Gastroesophageal sphincter (tissue), 4 donors: ENCODE results near the gene KDM1A. TPM values are rescaled to one million over a fixed set of nuclear protein-coding genes. Genes with fewer than 3 reads are reported as not detected.

Experiments
- ATAC-seq: fragments of 150-250 bp; one replicate; pipeline ENCODE4 v1.9.1; 2016; ENCODE audit warnings: mild to moderate bottlenecking, moderate library complexity
- H3K27ac ChIP-seq, 4 donors: fragments of 200-600 bp; sonication (generic) in 3 of 4; 1 replicate in 3 of 4; 2 replicates in 1 of 4; pipeline ENCODE4 v1.5.1; 2016 to 2019
- H3K27me3 ChIP-seq: fragments of 200-600 bp; sonication (generic); one replicate; pipeline ENCODE4 v1.5.1; 2019
- H3K36me3 ChIP-seq, 2 donors: fragments of 200-600 bp; sonication (generic); one replicate each; pipeline ENCODE4 v1.5.1; 2019; ENCODE audit warnings: control low read depth in 1 of 2
- H3K4me1 ChIP-seq, 3 donors: fragments of 200-600 bp; sonication (generic); 1 replicate in 2 of 3; 2 replicates in 1 of 3; pipeline ENCODE4 v1.5.1; 2016 to 2019; ENCODE audit warnings: control low read depth in 2 of 3
- H3K4me3 ChIP-seq, 2 donors: fragments of 200-600 bp; sonication (generic); one replicate each; pipeline ENCODE4 v1.5.1; 2019; ENCODE audit warnings: mild to moderate bottlenecking in 1 of 2, moderate library complexity in 1 of 2
- H3K9me3 ChIP-seq, 3 donors: fragments of 200-600 bp; sonication (generic); one replicate each; pipeline ENCODE4 v1.5.1; 2017 to 2019; ENCODE audit warnings: control low read depth in 2 of 3
- EP300 ChIP-seq: sonication (generic); formaldehyde crosslinking; IDR thresholded peaks from one replicate; pipeline ENCODE4 v1.6.1; 2017; ENCODE audit warnings: antibody characterized with exemption, mild to moderate bottlenecking
- POLR2A ChIP-seq, 2 donors: fragments of 450-650 bp; IDR thresholded peaks; one replicate each; pipeline ENCODE4 v1.6.1; 2017; ENCODE audit warnings: antibody characterized with exemption in 2 of 2, mild to moderate bottlenecking in 2 of 2, moderate library complexity in 1 of 2
- POLR2AphosphoS5 ChIP-seq: sonication (generic); formaldehyde crosslinking; IDR thresholded peaks from one replicate; pipeline ENCODE4 v1.6.1; 2017; ENCODE audit warnings: antibody characterized with exemption
- WGBS, 2 donors: methylation state at CpG; one replicate each; pipeline ENCODE4 v1.1.5; 2018; ENCODE audit warnings: low coverage in 1 of 2; 5-methylcytosine and 5-hydroxymethylcytosine counted together
- total RNA-seq, 4 donors: library from RNA; depleted of rRNA; stranded (reverse); fragments of >200 nt; gene quantifications; one replicate each; pipeline ENCODE4 v1.1.0, GENCODE V29; 2016
- TF ChIP-seq, protein P1 (sequence below), 4 experiments: fragments of 200-600 bp in 2 of 4; fragments of 450-650 bp in 2 of 4; sonication (generic) in 1 of 4; IDR thresholded peaks; one replicate each; pipeline ENCODE4 v1.5.1; 2017 to 2019; ENCODE audit warnings: antibody characterized with exemption in 4 of 4, mild to moderate bottlenecking in 2 of 4, moderate library complexity in 2 of 4

KDM1A gene
- total RNA-seq, 4 donors from 2014 or later: 48.9 to 62.4 (median 54.6) TPM

DNA sequence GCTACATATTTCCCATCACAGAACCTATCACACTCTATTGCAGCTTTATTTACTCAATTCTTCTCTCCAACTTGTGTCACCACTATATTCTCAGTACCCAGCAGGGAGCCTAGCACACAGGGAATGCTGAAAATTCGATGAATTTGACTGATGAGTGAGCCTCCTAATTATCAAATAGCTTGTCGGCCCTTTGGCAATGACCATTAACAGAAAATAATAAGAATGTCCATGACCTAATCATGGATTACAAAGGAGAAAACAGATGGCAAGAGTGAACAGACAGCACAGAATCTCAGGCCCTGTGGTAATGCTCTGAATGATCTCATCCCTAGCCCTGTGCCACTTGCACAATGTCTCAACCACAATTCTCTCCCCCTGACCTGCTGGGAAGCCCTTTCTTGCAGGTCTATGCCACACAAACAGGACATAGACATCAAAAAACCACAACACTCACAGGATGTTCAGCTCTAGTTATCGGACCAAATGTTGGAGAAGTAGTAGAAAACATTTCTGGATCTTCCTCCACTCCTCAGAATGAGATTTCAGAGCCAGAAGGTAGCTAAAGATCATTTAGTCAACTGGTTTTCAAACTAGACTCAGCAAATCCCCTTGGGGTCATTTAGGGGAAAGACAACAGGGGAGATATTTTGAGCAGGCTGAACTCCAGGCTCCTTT lies 80.9 kb downstream of the KDM1A start:
- peak overlapping the region; percentile 34 to 69 (median 60) for H3K27ac ChIP-seq
- no peaks in the 10 kb centered on the region for H3K27me3 ChIP-seq
- H3K36me3 ChIP-seq: no peaks in the 10 kb centered on the region
- H3K4me1 ChIP-seq: peaks cover 21 to 58% (median 32%) of the 10 kb centered on the region in 3 donors
- ATAC-seq: peak; percentile 86
- TF ChIP-seq, protein P1, sequence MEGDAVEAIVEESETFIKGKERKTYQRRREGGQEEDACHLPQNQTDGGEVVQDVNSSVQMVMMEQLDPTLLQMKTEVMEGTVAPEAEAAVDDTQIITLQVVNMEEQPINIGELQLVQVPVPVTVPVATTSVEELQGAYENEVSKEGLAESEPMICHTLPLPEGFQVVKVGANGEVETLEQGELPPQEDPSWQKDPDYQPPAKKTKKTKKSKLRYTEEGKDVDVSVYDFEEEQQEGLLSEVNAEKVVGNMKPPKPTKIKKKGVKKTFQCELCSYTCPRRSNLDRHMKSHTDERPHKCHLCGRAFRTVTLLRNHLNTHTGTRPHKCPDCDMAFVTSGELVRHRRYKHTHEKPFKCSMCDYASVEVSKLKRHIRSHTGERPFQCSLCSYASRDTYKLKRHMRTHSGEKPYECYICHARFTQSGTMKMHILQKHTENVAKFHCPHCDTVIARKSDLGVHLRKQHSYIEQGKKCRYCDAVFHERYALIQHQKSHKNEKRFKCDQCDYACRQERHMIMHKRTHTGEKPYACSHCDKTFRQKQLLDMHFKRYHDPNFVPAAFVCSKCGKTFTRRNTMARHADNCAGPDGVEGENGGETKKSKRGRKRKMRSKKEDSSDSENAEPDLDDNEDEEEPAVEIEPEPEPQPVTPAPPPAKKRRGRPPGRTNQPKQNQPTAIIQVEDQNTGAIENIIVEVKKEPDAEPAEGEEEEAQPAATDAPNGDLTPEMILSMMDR (IDR thresholded peaks at IDR 0.05): peak in 1 of 4 experiments; percentile 34
- TF ChIP-seq EP300 (no peak), POLR2AphosphoS5 (peak; percentile 55)
- 45 to 60% methylated on average over 1 to 3 of the region's 3 CpGs for WGBS, 2 donors
- no peak overlapping the region for H3K4me3 ChIP-seq
- H3K9me3 ChIP-seq: no peaks in the 10 kb centered on the region

DNA sequence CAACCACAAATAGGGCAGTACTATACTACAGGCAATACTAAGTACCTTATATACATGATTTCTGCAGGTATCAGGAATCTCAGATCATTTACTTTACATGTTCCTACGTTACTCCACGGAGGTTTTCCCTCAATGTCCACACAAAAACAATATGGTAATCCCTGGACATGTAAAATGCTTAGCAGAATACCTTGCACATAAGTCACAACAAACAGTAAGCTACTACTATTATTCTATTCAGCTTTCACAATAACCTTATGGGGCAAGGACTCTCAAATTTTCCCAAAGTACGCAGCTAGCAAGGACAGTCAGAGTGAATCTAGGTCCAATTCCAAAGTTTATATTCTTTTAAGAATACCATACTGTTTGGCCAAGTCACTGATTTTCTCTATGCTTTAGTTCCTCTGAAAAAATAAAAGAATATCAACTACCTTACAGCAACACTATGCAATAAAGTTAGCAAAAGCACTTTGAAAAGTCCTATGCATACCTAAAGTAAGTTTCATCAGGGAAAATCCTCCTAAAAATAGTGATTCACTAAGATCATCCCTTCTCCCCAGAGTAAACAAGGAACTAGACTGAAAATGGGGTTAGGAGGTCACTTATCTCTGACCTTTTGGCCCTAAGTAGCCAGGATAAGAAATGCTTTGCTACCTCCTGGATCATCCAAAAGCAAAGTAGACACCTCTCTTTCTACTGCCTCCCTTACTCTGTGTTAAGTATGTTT lies 82.0 kb downstream of the KDM1A start:
- Histone ChIP-seq H3K9me3 (no peaks in the 10 kb centered on the region), H3K36me3 (no peaks in the 10 kb centered on the region), H3K4me1 (peaks cover 21 to 58% (median 32%) of the 10 kb centered on the region in 3 donors), H3K4me3 (no peak overlapping the region), H3K27me3 (no peaks in the 10 kb centered on the region), H3K27ac (peak overlapping the region in 3 of 4 donors; percentile 59 to 69 (median 60))
- TF ChIP-seq POLR2A (IDR thresholded peaks at IDR 0.05): no peak
- no peak for ATAC-seq
- WGBS, 2 donors: 71 to 73% methylated on average over 3 of the region's 3 CpGs

DNA sequence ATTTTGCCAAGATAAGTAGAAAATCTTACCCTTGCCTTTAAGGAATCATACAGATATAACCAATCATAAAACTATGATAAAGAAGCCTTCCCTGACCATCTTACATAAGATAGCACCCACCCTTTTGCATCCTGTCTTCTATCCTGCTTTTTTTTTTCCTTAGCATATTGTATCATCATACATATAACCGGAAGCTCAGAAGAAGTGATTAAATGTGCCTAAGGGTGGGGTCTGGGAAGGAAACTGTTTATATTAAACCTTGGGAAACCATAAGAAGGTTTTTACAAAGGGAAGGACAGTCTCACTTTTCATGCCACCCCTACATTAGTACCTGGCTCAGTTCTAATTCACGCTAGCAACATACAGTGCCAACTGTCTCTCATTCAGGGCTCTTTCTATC lies 82.6 kb downstream of the KDM1A start:
- ATAC-seq: no peak
- Histone ChIP-seq H3K4me3 (no peak overlapping the region), H3K27me3 (no peaks in the 10 kb centered on the region), H3K4me1 (peaks cover 21 to 58% (median 32%) of the 10 kb centered on the region in 3 donors), H3K36me3 (peaks cover 0 to 6% of the 10 kb centered on the region in 2 donors), H3K9me3 (no peaks in the 10 kb centered on the region), H3K27ac (peak overlapping the region in 3 of 4 donors; percentile 47 to 69 (median 59))
- TF ChIP-seq EP300 (no peak), POLR2AphosphoS5 (no peak), POLR2A (IDR thresholded peaks at IDR 0.05) (no peak)
- TF ChIP-seq, protein P1 (IDR thresholded peaks at IDR 0.05): no peak
- WGBS, 2 donors: 48 to 71% methylated on average over 2 of the region's 2 CpGs

DNA sequence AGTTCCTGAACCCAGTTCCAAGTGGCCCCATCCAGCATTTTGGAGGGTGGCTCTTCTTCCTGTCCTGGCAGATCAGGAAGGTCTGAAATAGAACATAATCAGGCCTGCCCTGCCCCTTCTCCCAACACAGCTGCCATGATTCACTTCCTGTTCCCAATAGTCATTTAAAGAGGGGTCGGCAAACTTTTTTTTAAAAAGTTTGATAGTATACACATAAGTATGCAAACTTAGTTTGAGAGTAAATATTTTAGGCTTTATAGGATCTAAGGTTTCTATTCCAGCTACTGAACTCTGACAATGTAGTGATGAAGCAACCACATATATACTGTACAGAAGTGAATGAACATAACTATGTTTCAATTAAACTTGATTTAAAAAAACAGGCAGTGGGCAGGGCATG lies 83.0 kb downstream of the KDM1A start:
- ATAC-seq: no peak
- peaks cover 21 to 58% (median 32%) of the 10 kb centered on the region in 3 donors for H3K4me1 ChIP-seq
- 33% methylated on average over 1 of the region's 1 CpG; no CpG with 5 or more reads in 1 of the 2 donors for WGBS, 2 donors
- TF ChIP-seq POLR2AphosphoS5 (no peak), POLR2A (IDR thresholded peaks at IDR 0.05) (no peak), EP300 (no peak)
- TF ChIP-seq, protein P1 (IDR thresholded peaks at IDR 0.05): no peak
- no peaks in the 10 kb centered on the region for H3K27me3 ChIP-seq
- H3K4me3 ChIP-seq: no peak overlapping the region
- H3K27ac ChIP-seq: peak overlapping the region in 3 of 4 donors; percentile 47 to 69 (median 59)
- no peaks in the 10 kb centered on the region for H3K9me3 ChIP-seq
- H3K36me3 ChIP-seq: peaks cover 0 to 9% of the 10 kb centered on the region in 2 donors

DNA sequence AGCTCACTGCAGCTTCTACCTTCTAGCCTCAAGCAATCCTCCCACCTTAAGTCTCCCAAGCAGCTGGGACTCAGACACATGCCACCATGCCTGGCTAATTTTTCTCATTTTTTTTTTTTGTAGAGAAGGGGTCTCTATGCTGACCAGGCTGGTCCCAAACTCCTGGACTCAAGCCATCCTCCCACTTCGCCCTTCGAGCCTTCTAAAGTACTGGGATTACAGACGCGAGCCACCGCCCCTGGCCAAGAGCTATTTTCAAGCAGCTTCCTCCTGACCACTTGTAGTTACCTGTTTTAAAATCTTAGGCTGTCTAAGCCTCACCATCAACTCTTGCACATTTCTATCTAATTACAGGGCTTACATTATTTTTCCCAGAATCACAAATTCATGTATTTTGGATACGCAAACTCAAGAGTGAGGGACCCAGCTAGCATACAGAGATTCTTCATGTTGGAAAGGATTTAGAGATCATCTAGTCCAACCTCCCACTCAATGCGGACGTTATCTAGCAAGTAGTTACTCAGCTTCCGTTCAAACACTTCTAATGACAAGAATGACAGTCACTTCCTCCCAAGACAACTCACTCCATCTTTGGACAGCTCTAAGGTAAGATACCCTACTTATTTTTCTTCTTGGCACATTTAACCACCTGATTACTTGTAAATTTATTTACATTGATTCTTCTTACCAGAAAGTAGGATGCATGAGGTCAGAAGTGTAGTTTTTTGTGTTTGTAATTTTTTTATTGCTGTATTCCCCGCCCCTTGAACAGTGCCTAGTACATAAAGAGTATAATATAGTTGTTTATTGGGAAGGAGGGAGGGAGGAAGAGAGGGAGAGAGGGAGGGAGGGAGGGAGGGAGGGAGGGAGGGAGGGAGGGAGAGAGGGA lies 84.0 kb downstream of the KDM1A start:
- H3K4me3 ChIP-seq: no peak overlapping the region
- TF ChIP-seq POLR2AphosphoS5 (no peak), EP300 (no peak)
- TF ChIP-seq, protein P1 (IDR thresholded peaks at IDR 0.05): no peak
- no peak for ATAC-seq
- 64 to 82% methylated on average over 8 to 10 of the region's 10 CpGs for WGBS, 2 donors
- peak overlapping the region in 3 of 4 donors; percentile 47 to 59 (median 50) for H3K27ac ChIP-seq
- peaks cover 0 to 19% of the 10 kb centered on the region in 2 donors for H3K36me3 ChIP-seq
- H3K27me3 ChIP-seq: no peaks in the 10 kb centered on the region
- H3K9me3 ChIP-seq: no peaks in the 10 kb centered on the region
- H3K4me1 ChIP-seq: peaks cover 21 to 53% (median 32%) of the 10 kb centered on the region in 3 donors
